ENCODE measurements around the gene AMPD2.
"Not testable (repeated sequence)": the region's sequence is repeated elsewhere in the genome, so short reads cannot be mapped to it uniquely, and the experiment has no call there.

Gene AMPD2

GRCh38 chr1:109649491-109649914, 29.9 kb downstream of the AMPD2 start:
- DNase-seq (ENCODE audit: low read depth in 4 of 4, low spot score in 1 of 4), result no peak

DNA sequence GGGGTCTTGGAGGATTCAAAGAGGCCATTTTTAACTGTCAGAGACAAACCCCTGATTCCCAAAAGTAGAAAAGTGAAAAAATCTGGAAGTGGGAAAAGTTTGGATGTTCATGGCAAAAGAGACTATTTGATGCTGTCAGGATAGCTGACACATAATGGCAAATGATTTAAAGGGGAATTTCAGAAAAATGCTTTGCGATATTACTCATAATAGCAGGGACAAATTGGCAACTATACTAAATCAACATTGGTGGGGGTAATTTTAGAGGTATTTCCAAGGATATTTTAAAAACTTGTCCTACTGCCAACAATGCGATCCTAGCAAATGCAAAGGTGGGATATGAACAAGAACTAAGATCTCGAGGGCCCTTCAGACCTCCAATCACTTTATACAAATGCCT, 31.0 kb downstream of the AMPD2 start:
- no peak for DNase-seq (ENCODE audit: low read depth in 4 of 4, low spot score in 1 of 4)

DNA sequence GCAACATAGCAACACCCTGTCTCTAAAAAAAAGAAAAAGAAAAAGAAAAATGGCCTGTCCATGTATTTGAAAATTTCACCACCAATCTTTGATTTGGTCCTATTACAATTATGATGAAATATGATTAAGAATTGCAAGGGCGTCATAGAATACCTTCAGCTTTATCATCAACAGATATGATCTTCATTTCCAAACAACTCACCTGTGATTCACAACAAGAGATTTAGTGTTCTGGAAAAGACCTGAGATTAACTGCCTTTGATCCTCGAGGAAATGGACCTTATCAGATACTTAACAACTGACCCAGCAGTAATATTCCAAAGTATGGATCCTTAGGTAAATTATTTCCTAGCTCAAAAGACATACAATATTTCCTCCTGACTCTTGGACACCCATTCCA, 32.8 kb downstream of the AMPD2 start:
- DNase-seq (ENCODE audit: low read depth in 4 of 4, low spot score in 1 of 4), result no peak

DNA sequence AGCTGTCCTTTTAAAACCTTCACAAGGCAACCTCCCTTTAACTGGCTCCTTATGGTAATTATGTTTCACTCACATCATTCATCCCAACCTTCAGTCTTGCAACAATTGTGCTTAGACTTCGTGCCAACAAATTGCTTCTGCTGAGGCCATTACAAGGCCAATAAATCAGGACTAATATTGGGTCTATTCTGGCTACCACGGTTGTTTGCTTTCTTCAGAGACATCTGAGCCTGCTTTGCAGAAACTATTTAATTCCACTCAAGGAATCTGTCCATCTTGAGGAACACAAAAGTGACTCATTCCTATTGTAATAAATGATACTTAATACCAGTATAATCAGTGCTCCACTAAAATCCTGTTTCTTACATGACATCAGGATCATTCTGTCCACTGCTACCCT, 33.7 kb downstream of the AMPD2 start:
- DNase-seq (ENCODE audit: low read depth in 4 of 4, low spot score in 1 of 4), result no peak

GRCh38 chr1:109654519-109654918, 34.9 kb downstream of the AMPD2 start:
- DNase-seq (ENCODE audit: low read depth in 4 of 4, low spot score in 1 of 4), result no peak

DNA sequence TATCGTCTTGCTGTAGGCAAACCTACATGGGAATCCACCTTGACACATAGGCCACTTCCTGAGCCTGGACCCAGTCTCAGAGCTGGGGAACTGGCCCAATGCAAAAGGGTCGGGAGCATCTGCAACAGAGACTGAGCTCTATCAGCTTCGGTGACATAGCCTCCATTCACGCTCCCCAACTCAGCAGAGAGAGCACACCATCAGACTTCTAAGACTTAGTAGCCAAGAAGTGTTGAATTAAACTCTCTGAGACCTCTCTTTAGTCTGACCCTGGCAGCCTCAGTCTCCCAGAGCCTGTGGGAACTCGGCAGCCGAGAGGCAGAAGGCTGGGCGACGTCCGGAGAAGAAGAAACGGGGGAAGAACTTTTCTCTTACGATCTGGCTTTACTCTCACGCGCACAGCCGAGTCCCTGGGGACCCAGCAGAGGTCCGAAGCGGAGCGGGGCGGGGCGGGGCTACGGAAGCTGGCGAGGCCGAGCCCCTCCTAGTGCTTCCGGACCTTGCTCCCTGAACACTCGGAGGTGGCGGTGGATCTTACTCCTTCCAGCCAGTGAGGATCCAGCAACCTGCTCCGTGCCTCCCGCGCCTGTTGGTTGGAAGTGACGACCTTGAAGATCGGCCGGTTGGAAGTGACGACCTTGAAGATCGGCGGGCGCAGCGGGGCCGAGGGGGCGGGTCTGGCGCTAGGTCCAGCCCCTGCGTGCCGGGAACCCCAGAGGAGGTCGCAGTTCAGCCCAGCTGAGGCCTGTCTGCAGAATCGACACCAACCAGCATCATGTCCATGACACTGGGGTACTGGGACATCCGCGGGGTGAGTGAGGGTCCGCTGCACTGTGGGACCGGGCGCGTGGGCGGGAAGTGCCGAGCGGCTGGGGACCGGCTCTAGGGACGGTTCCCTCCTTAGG, 36.2 kb downstream of the AMPD2 start, which contains the start of gene GSTM4:
Gene GSTM4, plus strand, starts transcription at position 485 of the 905 bp plus-strand sequence. Its CDS starts 291 bp downstream, at position 776.
- DNase-seq (ENCODE audit: low read depth in 4 of 4, low spot score in 1 of 4), result peak in 3 of 4 experiments; percentile 45 to 72 (median 59)

DNA sequence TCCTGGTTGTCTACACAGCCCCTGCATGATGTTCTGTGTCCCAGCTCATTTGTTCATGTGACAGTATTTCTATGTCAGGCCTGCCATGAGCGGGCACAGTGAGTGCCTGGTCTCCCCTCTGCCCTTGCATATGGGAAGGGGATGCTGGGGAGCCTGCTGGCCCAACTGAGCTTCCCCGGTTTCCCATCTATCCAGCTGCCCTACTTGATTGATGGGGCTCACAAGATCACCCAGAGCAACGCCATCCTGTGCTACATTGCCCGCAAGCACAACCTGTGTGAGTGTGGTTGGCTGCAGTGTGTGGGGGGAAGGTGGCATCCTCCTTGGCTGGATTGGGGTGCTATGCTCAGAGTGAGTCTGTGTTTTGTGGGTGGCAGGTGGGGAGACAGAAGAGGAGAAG, 37.8 kb downstream of the AMPD2 start:
- no peak for DNase-seq (ENCODE audit: low read depth in 4 of 4, low spot score in 1 of 4)

DNA sequence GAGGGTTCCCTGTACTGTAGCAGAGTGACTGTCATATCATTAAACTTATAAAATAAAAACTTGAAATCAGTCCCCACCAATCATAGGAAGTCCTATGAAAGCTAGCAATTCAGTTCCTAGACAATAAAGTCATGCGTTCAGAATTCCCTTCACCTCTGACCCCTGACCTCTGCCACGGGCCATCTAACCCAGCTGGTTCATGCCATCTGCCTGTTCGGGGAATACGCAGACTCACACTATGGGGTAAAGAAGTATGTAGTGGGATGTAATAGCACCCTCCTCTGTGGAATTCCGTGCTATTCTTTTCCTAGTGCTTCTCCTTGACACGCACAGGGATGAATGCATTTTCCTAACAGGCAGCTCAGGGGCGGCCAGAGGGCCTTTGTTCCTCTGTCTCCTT, 38.3 kb downstream of the AMPD2 start:
- DNase-seq (ENCODE audit: low read depth in 4 of 4, low spot score in 1 of 4), result no peak

GRCh38 chr1:109658533-109659042, 39.0 kb downstream of the AMPD2 start:
- no peak for DNase-seq (ENCODE audit: low read depth in 4 of 4, low spot score in 1 of 4)

DNA sequence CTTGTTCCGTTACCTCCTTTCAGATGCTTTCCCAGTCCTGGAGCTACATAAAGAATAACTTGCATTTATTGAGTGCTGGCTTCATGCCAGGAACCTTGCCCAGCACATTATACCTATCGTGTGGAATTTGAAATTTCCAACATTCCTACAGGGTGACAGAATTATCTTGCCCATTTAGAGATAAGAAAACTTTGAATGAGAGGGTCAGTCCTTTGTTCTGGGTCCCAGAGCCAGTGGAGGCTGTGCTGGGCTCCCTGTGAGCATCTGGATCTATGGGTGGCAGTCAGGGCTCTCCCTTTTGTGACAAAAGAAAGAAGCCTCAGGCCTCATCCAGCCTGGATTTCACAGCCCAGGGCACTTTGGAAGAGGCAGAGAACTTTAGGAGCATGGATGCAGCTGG, 39.5 kb downstream of the AMPD2 start:
- no peak for DNase-seq (ENCODE audit: low read depth in 4 of 4, low spot score in 1 of 4)

- no peak for DNase-seq (ENCODE audit: low read depth in 4 of 4, low spot score in 1 of 4)
These were observed 40.5 kb downstream of the AMPD2 start for GRCh38 chr1:109659997-109660690.

GRCh38 chr1:109660691-109661026, 41.0 kb downstream of the AMPD2 start:
- DNase-seq (ENCODE audit: low read depth in 4 of 4, low spot score in 1 of 4), result not testable (repeated sequence)

DNA sequence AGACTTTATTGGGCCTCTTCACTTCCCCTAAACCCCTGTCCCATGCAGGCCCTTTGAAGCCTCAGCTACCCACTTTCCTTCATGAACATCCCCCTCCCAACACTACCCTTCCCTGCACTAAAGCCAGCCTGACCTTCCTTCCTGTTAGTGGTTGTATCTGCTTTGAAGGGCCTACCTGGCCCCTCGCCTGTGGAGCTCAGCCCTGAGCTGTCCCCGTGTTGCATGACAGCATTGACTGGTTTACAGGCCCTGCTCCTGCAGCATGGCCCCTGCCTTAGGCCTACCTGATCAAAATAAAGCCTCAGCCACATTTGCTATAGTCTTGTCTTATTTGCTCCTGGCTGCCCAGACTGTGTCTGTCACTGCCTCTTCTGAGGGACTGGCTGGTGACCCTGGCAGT, 41.8 kb downstream of the AMPD2 start:
- no peak for DNase-seq (ENCODE audit: low read depth in 4 of 4, low spot score in 1 of 4)

DNA sequence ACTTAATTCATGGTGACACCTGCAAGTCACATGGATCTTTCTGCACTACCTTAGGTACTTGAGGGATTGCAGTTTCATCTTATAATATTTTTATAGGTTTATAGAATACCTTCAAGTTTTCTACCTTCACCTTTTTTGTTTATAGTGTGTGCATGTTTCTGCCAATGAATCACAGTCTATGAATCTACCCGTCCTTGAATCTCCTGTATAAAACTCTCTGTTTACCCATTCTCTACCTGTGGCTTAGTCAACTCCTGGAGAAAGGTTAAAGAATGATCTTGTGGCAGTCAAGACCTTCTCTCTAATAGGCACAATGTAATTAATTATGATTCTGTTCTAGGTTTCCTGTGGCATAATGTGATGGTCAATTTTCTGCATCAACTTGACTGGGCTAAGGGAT, 45.0 kb downstream of the AMPD2 start:
- DNase-seq (ENCODE audit: low read depth in 4 of 4, low spot score in 1 of 4), result no peak

DNA sequence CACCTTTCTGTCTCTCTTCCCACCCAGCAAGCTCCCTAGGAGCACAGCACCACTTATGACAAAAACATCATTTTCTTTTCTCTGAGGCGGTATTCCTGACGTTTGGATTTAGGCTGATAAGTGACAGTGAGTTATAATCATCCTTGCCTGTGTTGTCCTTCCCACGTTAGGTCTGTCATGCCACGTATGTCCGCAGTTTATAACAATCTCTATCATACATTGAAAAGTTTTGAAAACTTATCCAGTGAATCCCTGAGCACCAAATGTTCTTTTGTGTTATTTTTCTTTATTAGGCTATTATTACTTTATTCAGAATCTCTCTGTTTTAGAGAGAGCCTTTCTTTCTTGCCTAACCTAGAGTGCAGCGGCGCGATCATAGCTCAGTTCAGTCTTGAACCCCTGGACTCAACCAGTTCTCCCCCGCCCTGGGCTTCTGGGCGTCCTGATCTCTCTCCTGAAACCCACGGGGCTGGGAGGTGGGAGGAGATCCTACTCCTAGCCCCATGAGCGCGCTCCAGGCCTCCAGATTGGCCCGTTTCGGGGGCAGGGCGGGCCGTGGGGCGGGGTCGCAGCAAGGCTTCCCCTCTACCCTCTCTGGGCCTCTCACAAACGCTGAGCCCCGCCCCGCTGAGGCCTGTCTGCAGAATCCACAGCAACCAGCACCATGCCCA, 48.0 kb downstream of the AMPD2 start, which contains the start of gene GSTM2:
Gene GSTM2, plus strand, starts transcription at position 606 of the 671 bp plus-strand sequence. Its CDS starts 59 bp downstream, at position 665.
- peak; percentile 65 to 86 (median 76) for DNase-seq (ENCODE audit: low read depth in 4 of 4, low spot score in 1 of 4)

DNA sequence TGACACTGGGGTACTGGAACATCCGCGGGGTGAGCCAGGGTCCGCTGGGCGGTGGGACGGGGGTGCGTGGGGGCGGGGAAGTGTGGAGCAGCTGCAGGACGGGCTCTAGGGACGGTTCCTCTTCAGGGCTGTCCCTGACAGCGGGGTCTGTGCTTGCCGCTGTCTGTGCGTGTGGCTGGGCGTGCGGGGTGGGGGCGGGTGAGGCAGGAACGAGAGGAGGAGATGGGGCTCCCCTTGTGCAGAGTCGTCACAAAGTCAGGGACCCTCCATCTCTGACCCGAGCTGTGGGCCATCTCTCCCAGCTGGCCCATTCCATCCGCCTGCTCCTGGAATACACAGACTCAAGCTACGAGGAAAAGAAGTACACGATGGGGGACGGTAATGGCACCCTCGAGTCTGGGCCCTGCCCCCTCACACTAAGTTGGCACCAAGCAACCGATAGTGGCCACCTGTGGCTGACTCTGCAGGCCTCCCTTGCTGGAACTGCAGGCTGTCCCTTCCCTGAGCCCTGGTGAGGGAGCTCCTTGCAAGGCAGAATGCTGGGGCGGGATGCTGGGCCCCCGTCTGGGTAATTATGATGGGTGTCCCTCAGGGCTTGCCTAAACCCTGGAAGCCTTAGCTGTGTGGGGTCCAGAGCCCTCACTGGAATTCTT, 48.6 kb downstream of the AMPD2 start:
- no peak for DNase-seq (ENCODE audit: low read depth in 4 of 4, low spot score in 1 of 4)

DNA sequence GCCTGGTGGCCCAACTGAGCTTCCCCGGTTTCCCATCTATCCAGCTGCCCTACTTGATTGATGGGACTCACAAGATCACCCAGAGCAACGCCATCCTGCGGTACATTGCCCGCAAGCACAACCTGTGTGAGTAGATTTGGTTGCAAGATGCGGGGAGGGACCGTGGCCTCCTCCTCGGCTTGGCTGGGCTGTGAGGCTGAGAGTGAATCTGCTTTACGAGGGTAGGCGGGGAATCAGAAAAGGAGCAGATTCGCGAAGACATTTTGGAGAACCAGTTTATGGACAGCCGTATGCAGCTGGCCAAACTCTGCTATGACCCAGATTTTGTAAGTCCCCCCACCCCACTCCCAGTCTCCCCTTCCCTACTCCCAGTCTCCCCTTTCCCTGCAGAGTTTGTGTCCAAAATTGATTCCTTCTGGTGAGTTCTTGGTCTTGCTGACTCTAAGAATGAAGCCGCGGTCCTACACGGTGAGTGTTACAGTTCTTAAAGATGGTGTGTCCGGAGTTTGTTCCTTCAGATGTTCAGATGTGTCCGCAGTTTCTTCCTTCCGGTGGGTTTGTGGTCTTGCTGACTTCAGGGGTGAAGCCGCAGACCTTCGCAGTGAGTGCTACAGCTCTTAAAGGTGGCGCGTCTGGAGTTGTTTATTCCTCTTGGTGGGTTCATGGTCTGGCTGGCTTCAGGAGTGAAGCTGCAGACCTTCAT, 49.8 kb downstream of the AMPD2 start:
- no peak for DNase-seq (ENCODE audit: low read depth in 4 of 4, low spot score in 1 of 4)

- DNase-seq (ENCODE audit: low read depth in 4 of 4, low spot score in 1 of 4), result not testable (repeated sequence)
These were observed 50.3 kb downstream of the AMPD2 start for GRCh38 chr1:109669949-109670302.

DNA sequence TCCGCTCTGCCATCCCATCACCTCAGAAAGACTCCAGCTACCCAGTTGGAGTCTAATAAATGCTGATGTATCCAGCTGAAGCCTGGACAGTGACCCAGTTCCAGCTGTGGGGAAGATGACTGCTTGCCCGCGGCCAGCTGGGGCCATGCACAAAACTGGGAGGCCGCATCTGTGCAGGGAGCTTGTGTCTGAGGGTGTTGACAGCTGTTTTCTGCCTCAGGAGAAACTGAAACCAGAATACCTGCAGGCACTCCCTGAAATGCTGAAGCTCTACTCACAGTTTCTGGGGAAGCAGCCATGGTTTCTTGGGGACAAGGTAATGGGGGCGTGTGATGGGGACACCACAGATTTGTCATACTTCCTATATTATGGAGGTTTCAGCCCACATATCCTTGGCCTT, 51.4 kb downstream of the AMPD2 start:
- DNase-seq (ENCODE audit: low read depth in 4 of 4, low spot score in 1 of 4), result no peak

GRCh38 chr1:109673861-109674260, 54.2 kb downstream of the AMPD2 start:
- DNase-seq (ENCODE audit: low read depth in 4 of 4, low spot score in 1 of 4), result not testable (repeated sequence)
